ENCODE results near the gene CHST13.

- no peak for TF ChIP-seq CTCF (conservative IDR thresholded peaks at IDR 0.05)
- TF ChIP-seq EZH2 (IDR thresholded peaks at IDR 0.05; ENCODE audit: low read depth), result no peak
Observed at GRCh38 chr3:126577261-126577660, 53.3 kb downstream of the CHST13 start.

Data from PC-9 (cell line).